Measurements from ENCODE around the gene SLC39A11.
A peak's percentile ranks its signal among the peaks of the same experiment; 100 is the strongest.
"Not testable (repeated sequence)": the region's sequence is repeated elsewhere in the genome, so short reads cannot be mapped to it uniquely, and the experiment has no call there.

SLC39A11 gene

DNA sequence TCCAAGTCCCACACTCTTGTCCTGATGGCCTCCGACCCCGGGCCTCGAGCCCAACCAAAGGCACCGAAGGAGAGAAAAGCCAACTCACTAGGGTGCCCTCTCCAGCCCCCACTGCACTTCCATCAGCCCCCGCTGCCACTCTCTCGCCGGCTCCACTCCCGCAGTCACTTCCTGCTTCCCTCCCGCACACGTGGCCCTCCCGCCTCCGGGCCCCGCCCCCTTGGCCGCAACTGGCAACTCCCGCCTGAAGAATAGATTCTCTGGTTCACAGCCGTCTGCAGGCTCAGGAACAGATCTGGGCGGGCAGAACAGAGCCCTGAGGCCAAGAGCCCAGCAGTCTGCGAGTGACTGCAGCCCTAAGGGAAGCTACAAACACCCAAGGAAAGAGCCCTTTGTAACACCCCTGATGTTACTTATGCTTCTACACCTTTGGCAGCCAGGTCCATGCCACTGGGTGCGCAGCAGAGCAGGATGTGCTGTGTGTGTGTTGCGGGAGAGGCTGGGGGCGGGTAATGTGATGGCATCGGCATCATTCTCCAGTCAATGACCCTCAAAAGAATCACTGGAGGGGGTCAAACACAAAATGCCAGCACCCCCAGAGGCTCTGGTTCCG, at the start of gene SLC39A11:
SLC39A11 (minus strand) TSS at position 166 of the 613 bp plus-strand sequence. CDS start 3,924 bp downstream, outside the sequence.
- peak; percentile 93 to 97 for DNase-seq

- no peak for DNase-seq
Observed at GRCh38 chr17:73141411-73141810, 48.9 kb upstream of the SLC39A11 start.

DNA sequence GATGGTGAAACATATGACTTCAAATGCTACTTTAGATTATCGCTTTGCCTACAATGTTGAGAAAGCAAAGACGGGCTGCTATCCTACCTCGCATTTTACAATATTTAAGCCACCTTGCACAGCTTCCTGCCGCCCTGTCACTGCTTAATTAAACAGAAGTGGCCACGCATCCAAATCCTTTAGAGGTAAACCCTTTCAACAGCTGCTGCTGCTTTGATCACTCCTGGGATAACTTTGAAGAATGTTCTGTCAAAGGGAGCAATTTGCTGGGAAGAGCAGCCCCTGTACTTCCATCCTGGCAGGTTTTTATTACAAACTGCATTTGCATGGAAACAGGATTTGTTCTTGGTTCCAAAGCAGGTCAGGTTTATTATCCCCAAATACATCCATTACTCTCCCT, 48.1 kb upstream of the SLC39A11 start:
- DNase-seq: peak; percentile 9 to 55

DNA sequence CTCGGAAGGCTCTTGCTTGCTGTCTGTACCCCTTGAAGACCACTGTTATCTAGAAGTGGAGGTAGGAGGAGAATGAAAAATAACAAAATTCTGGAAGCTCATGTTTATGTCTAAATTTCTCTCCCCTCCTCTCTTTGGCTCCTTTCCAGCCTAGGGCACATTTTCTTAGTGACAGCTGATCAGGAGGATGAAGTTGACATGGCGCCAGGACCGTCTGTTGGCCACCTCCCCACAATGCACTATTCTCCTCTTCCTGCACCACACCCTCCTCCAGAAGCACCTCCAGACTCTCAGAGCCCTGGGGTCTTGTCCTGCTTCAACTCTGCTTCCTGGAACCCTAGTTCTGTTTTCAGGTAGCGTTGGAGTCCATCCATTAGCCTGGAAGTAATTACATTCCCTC, 46.8 kb upstream of the SLC39A11 start:
- no peak for DNase-seq

DNA sequence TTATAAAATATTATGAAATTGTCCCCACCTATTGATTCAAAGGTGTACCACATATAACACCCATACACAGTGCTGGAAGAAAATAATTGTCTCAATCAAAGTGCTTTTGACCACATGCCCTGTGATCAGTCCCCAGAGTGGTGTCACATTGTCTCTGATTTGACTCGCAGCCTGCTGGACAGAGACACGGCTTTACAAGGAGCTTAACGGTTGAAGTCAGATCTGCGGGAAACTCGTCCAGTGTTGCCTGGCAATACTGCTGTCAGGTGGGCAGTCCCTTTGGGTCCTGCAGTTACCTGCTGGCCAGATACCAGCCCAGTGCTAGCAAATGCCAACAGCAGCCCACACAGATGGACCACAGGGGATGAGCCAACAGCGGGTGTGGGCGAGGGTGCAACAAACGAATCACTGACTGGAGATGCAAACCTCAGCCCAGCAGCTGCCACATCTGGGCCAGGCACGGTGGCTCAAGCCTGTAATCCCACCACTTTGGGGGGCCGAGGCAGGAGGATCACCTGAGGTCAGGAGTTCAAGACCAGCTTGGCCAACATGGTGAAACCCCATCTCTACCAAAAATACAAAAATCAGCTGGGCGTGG, 46.2 kb upstream of the SLC39A11 start:
- no peak for DNase-seq

DNA sequence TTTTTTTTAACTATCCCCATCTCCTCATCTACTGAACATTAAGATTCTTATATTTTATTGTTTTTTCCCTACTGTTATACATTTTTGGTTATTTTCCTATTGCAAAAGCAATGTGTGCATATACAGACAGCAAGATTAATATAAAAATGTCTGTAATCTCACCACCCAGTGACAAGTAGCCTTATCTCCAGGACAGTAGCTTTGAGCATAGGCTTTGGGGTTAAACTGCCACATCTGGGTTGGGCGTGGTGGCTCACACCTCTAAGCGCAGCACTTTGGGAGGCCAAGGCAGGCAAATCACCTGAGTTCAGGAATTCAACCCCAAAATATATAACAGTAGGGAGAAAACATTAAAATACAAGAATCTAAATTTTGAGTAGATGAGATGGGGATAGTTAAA, 44.9 kb upstream of the SLC39A11 start:
- DNase-seq: no peak

GRCh38 chr17:73135766-73136165, 43.3 kb upstream of the SLC39A11 start:
- no peak for DNase-seq

DNA sequence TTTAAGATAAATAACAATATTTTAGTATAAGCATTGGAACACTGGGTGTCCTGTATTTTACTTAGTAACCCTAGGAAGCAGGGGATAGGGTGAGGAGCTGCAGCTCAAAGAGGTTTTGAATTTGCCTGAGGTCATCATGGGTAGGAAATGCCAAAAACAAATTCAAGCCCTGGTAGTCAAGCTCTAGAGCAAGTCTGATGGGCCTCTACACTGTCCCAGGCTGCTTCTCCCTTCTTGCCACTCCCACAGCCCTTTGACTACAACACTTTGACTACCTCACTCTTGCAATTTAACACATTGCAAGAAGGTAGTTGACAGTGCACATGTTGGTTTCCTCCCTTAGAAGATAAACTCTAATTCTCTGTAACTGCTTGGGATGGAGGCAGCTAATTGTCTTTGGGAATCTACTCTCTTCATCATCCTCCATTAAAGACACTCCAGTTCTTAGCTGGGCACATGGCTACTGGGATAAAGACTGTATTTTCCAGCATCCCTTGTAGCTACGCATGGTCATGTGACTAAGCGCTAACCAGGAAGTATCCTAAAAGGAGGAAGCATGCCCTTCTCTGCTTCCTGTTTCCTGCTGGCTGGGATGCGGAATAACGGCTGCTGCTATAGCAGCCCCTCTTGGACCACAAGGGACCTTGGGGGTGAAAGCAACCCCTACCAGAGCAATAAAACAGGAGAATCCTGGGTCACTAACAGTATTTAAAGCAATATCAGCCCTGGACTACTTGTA, 41.6 kb upstream of the SLC39A11 start:
- no peak for DNase-seq

DNA sequence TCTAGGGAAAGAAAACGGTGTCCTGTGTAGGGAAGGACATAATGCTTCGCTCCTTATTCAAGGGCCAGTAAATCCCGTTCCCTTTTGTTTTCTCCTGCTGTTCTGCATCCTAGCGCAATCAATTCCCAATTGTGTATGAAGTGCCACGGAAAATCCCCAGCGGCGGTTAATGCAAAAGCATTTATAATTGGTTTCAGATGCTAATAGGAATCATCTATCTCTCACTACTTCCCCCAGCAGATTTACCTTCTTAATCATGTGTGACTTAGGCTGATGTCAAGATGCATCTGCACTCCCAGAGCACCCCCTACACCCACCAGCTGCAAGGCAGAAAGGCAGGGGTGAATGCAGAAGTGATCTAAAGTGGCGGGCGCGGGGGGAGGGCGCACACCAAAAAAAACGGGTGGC, 39.6 kb upstream of the SLC39A11 start:
- no peak for DNase-seq

- not testable (repeated sequence) for DNase-seq
Observed at GRCh38 chr17:73131439-73131838, 39.0 kb upstream of the SLC39A11 start.

DNA sequence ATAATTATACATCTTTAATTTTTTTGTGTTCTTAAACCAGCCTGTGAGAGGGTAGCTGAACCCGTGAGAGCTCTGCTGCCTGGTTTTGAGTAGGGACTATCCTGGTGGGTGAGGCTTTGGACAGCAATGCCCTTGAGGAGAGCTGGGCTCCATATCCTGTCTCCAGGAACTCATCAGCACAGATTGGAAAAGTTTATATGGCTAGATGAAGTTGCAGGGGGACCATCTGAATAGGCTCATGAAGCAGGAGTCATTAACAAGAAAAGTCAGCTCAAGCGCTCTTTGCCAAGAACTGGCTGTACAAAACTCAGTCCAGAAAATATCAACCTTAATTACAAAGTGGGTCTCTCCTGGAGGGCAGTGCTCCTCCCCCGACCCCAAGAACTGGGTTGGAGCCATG, 38.5 kb upstream of the SLC39A11 start:
- DNase-seq: no peak

- DNase-seq: no peak
Observed at GRCh38 chr17:73128496-73128895, 36.0 kb upstream of the SLC39A11 start.

DNA sequence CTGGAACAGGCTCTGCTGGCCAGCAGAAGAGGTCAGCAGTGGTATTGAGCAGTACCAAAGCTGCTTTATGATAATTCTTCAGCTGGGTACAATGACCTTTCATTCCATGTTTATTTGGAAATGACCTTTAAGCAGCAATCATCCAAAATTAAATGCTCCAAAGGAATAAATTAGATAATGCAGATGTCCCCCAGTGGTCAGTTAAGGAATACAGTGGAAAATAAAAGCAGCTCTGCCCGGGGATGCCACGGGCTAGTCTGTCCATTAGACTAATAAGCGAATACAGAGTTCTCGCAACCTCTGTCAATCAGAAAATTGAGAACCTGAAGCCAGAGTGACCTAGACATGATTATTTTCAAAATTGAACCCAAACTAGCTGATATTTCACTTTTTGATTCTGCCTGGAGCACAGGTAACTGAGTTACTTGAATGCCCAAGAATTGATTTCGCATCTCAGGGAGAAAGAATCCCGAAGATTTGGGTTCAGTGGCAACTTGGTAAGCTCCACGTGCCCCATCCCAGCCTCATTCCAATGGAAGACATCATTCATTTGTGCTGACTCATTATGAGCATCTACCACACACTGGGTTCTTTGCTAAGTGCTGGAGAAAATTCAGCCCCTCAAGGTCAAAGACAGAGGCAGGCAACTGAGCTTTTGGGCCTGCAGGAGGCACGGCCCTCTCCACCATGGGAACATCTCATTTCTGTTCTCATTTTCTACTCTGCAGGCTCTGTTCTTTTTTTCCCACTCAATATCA, 34.4 kb upstream of the SLC39A11 start:
- DNase-seq: no peak

DNA sequence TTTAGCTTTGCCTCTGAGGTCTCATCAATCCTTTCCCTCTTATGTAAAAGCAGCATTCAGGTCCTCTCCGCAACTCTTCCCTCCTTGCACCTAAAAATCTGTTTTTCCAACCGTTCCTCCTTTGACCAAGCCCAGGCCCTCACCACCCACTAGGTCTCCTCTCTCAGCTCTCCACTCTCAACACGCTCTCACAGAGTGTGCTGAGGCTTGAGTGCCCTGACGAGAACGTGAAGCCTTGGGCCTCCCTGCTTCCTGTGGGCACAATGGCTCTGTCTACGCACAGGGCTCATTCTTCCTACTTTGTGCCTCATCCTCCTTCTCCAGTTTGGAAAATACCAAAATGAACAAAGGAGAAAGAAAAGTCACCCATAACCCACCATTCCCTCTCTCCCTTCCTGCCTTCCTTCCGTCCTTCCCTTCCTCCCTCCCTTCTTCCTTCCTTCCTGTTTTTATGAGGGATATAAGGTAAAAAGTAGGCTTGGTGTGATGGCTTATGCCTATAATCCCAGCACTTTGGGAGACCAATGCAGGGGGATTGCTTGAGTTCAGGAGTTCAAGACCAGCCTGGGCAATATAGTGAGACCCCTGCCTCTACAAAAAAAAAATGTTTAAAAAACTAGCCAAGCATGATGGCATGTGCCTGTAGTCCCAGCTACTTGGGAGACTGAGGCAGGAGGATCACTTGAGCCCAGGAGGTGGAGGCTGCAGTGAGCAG, 31.3 kb upstream of the SLC39A11 start:
- no peak for DNase-seq

DNA sequence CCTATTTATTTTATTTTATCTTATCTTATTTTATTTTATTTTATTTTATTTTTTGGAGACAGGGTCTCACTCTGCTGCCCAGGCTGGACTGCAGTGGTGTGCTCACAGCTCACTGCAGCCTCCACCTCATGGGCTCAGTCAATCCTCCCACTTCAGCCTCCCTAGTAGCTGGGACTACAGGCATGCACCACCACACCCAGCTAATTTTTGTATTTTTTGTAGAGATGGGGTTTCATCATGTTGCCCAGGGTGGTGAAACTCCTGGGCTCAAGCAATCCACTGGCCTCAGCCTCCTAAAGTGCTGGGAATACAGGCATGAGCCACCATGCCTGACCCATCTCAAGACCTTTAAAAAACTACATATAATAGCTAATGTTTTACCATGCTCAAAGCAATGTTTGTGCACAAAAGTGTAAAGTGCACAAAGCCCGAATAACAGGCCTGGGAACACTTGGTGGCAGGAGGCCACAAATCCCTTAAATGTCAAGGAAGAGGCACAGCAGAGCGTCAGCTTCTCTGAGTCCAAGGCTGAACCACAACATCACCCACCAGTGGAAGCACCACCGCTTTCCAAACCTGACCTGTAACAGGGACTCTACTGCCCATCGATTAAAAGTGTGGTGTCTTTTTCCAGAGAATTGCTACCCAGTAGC, 30.6 kb upstream of the SLC39A11 start:
- DNase-seq: no peak

DNA sequence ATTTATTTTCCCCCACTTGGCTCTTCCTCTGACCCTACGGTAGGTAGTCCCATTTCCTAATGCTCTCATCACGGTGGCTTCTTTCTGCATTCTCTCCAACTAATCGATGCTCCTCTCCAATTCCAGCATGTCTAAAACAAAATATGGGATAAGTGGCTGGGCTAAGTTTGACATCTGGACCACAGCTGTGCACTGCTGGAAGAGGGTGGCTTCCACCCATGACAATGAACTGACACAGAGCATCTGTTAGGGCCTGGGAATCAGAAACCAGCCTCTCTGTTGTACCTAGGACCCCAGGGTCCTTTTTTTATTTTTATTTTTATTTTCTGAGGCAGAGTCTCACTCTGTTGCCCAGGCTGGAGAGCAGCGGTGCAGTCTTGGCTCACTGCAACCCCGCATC, 29.0 kb upstream of the SLC39A11 start:
- DNase-seq: no peak

- DNase-seq: no peak
Observed at GRCh38 chr17:73119631-73120030, 27.1 kb upstream of the SLC39A11 start.

DNA sequence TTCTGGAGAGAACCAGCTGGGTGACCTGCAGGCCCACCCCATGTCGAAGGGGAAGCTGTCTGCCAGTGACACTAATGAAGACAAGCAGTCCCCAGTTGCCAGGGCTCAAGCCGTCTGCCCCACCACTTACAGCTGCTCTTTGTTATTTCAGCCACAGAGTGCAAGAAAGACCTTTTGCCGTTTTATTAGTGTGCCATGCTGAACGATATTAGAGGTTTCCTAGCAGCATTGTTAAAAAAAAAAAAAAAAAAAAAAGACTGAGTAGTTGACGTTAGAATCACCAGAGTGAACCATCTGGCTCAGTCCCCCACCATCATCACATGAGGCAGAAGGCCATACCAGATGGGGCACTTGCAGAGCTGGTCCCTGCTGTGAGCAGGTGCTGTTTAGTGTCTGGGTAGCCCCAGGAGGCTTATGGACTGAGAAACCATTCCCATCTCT, 26.5 kb upstream of the SLC39A11 start:
- no peak for DNase-seq

GRCh38 chr17:73118139-73118538, 25.7 kb upstream of the SLC39A11 start:
- DNase-seq: no peak

- DNase-seq: no peak
Observed at GRCh38 chr17:73112246-73112645, 19.8 kb upstream of the SLC39A11 start.

DNA sequence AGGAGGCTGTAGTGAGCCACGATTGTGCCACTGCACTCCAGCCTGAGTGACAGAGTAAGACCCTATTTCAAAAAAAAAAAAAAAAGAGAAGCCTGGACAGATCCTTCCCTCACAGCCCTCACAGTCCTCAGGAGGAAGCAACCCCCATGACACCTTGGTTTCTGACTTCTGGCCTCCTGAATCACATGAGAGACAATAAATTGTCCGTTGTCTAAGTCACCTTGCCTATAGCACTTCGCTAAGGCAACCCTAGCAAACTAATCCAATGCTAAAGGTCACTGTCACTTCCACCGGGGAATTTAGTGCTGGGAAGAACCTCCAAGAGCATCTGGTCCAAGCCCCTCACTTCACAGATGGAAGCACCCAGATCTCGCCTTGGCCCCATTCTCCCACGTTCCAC, 18.9 kb upstream of the SLC39A11 start:
- no peak for DNase-seq

- no peak for DNase-seq
Observed at GRCh38 chr17:73107191-73107590, 14.7 kb upstream of the SLC39A11 start.

Measured in NCI-H526 (cell line).